ENCODE measurements around the gene KRT84.

The KRT84 gene

GRCh38 chr12:52343550-52343949, 41.9 kb downstream of the KRT84 start:
- TF ChIP-seq GABPA (IDR thresholded peaks at IDR 0.05; ENCODE audit: low read depth) (no peak), CTCF (IDR thresholded peaks at IDR 0.05; ENCODE audit: insufficient read depth, low read length) (no peak), SPI1 (IDR thresholded peaks at IDR 0.05; ENCODE audit: borderline replicate concordance, low read depth) (no peak)
- Histone ChIP-seq H3K27me3 (ENCODE audit: insufficient read depth, poor library complexity, severe bottlenecking) (peaks cover 3% of the 10 kb centered on the region), H3K27ac (replicated peaks) (no peak overlapping the region), H3K4me3 (replicated peaks; ENCODE audit: insufficient read depth, low read length) (no peak overlapping the region)
- DNase-seq (ENCODE audit: low read depth in 1 of 2, low spot score in 1 of 2): no peak

GRCh38 chr12:52342781-52343490, 42.5 kb downstream of the KRT84 start:
- no peak overlapping the region for H3K4me3 ChIP-seq (replicated peaks; ENCODE audit: insufficient read depth, low read length)
- TF ChIP-seq GABPA (IDR thresholded peaks at IDR 0.05; ENCODE audit: low read depth) (no peak), POLR2AphosphoS5 (IDR thresholded peaks at IDR 0.05; ENCODE audit: low read depth) (no peak), SPI1 (IDR thresholded peaks at IDR 0.05; ENCODE audit: borderline replicate concordance, low read depth) (no peak), CTCF (IDR thresholded peaks at IDR 0.05; ENCODE audit: insufficient read depth, low read length) (no peak), REST (IDR thresholded peaks at IDR 0.05; ENCODE audit: insufficient replicate concordance, low read depth) (no peak)
- H3K27ac ChIP-seq (replicated peaks): no peak overlapping the region
- no peak for DNase-seq (ENCODE audit: low read depth in 1 of 2, low spot score in 1 of 2)
- peaks cover 3% of the 10 kb centered on the region for H3K27me3 ChIP-seq (ENCODE audit: insufficient read depth, poor library complexity, severe bottlenecking)

- no peak overlapping the region for H3K27ac ChIP-seq (replicated peaks)
- no peak overlapping the region for H3K4me3 ChIP-seq (replicated peaks; ENCODE audit: insufficient read depth, low read length)
- TF ChIP-seq CTCF (IDR thresholded peaks at IDR 0.05; ENCODE audit: insufficient read depth, low read length) (no peak), REST (IDR thresholded peaks at IDR 0.05; ENCODE audit: insufficient replicate concordance, low read depth) (no peak), POLR2AphosphoS5 (IDR thresholded peaks at IDR 0.05; ENCODE audit: low read depth) (no peak), GABPA (IDR thresholded peaks at IDR 0.05; ENCODE audit: low read depth) (no peak), SPI1 (IDR thresholded peaks at IDR 0.05; ENCODE audit: borderline replicate concordance, low read depth) (no peak)
- H3K27me3 ChIP-seq (ENCODE audit: insufficient read depth, poor library complexity, severe bottlenecking): peaks cover 6% of the 10 kb centered on the region
- DNase-seq (ENCODE audit: low read depth in 1 of 2, low spot score in 1 of 2): no peak
These were observed 44.3 kb downstream of the KRT84 start for GRCh38 chr12:52341066-52341580.

All from HL-60 (cell line).